NCI-H748 treated with DMSO at 0.1 percent for 48 hours (cell line): ENCODE data around the gene GPM6B.

Source experiments
- DNase-seq: peaks from one replicate; lab custom pipeline; 2025; lab: John Stamatoyannopoulos, UW

Gene GPM6B, protein sequence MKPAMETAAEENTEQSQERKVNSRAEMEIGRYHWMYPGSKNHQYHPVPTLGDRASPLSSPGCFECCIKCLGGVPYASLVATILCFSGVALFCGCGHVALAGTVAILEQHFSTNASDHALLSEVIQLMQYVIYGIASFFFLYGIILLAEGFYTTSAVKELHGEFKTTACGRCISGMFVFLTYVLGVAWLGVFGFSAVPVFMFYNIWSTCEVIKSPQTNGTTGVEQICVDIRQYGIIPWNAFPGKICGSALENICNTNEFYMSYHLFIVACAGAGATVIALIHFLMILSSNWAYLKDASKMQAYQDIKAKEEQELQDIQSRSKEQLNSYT

DNA sequence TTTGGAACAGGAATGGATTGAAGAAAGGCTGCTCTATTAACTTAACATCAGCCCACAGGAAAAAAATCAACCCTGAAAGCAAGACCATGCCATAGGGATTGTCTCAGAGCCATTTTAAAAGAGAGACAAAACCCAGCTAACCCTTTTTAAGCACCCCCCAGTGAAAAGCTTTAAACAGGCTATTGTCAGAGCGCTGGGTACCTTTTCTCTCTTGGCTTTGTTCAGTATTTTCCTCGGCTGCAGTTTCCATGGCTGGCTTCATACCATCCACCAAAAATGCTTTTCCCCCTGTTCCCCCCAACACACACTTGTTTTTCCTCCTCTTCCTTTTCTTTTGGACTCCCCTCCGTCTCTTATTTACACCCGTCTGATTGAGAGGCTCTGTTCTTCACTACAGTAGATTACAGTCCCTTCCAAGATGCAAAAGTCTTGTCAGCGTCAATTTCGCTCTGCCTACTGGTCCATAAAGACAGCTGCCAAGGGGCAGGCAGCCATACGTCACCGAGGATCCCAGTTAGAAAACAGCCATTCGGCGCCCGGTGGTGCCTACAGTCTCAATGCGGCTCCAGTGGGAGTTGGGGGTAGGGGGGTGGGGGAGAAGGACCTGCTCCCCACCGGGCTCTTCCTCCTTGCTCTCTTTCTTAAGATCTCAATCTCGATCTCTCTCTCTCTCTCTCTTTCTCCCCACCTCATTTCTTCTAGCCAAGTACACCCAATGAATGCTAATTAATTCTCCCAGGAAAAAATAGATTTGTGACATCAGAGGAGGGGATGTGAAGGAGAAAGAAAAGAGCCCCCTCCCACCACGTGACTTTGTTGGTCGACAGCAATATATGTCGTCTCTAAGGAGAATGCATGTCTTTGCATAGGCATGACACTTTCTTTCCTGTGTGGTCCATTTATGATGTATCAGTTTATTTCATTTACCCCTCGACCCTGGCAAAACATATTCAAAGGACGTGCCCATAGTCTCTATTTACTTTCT lies at the start of gene GPM6B:
Gene GPM6B, minus strand, starts transcription at position 451 of the 985 bp plus-strand sequence. Its CDS starts 189 bp downstream, at position 262.
- DNase-seq, result no peak

DNA sequence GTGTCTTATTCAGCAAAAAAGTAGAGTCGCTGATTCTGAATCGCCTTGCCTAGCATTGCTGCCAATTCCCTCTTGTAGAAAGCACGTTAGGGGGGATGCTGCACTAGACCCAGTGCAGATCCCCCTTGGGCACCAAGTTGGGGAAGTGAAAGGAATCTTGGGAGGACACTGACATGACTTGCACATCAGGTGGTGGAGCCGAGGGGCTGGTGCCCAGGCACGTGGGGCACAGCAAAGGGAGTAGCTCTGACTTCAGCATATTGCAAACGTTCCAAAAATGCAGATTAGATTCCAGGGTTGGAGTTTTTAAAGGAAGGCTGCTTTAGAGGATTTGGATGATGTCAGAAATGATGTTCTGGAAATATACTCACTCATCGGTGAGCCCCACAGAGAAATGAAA lies 47.4 kb upstream of the GPM6B start:
- no peak for DNase-seq

DNA sequence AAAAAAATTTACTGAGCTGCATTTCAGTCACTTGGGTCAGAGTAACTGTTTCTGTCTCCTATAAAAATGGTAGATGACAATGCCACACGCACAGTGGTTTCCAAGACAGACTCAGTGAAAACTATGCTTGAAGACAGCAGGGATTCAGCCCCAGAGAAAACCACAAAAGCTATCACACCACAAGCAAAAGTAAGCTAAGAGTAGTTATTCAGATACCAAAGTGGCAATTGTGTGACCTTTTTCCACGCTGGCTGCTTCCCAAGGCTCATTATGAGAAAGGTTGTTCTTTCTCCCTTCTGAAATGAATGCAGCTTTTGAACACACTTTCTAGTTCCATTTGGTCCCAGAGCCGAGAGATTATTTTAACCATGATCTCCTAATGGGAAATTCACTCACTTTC lies 46.4 kb upstream of the GPM6B start:
- no peak for DNase-seq

DNA sequence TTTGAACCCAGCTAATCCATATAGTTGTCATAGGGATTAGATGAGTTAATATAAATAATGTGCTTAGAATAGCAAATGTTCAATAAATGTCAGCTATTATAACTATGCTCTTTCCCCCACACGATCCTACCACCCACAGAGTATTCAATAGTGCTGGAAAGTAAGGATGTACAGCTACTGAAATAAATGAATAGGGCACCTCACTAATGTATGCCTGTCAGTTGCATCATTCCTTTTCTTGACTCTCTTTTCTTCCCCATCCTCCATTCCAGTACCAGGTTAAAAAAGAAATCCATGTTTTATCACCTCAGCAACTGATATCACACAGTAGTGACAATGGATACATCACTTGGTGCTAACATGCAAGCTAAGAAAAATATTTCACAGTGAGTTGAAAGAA lies 42.8 kb upstream of the GPM6B start:
- no peak for DNase-seq

DNA sequence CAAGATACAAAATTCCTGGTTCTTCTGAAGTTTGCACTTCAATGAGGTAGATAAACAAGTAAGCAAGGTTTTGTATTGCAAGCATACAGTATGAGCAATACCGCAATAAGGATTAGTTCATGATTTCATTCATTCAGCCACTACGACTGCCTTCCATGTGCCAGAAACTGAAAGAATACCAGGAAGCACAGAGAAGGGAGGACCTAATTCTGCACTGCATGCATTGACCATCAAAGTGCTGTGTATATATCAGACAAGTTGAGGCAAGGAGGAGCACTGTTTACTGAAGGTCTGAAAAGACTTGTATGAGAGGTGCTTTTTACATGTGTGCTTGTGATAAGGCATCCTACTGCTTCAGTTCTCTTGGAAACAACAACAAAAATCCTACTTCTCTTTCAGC lies 40.9 kb upstream of the GPM6B start:
- DNase-seq, result no peak

DNA sequence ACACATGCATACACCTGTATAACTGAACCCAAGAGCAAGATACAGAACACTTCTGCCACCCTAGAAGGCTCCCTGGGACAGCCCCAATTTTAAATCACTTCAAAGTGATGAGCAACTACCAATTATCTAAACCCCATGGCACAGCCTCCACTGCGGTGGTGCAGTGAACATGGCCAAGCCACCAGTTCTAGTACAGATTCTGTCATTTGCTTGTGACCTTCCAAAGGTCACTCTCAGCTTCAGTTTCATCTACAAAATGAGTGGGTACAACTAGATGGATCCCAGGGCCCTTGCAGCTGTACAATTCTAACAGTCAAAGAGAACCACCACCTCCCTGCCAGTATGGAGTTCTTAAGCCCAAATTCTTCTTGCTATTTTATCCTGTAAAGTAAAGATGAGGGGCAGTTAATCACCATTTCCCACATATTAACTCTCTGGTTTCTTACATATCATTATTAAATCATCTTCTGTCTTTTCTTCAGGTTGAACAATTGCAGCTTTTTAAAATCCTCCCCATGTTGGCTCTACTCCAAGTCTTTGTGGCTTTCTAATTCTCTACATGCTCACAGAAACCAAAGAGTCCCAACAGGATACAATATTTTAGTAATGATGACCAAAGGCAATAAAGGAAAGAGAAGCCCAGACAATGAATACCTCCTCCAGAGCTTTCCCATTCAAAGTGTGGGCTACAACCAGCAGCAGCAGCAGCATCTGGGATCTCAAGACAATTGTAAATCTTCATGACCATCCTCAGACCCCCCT lies 39.0 kb upstream of the GPM6B start:
- DNase-seq, result no peak

DNA sequence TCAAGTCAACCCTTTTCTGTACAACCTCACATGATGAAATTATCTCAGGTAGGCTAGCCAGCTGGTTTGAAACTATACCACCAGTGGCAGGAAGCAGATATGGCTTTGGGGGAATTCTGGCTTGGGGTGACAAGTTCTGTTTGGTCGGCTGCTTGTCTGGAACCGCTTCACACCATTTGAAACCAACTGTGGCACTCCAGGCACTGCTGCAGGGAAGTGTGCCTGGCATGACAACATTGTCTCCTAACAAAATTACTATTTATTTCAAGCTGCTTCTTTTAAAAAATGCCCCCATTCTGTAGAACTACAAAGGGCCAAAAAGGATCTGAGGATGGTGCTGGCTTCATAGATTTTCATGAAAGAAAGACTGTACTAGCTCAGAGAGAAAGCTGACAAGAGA lies 37.1 kb upstream of the GPM6B start:
- no peak for DNase-seq

DNA sequence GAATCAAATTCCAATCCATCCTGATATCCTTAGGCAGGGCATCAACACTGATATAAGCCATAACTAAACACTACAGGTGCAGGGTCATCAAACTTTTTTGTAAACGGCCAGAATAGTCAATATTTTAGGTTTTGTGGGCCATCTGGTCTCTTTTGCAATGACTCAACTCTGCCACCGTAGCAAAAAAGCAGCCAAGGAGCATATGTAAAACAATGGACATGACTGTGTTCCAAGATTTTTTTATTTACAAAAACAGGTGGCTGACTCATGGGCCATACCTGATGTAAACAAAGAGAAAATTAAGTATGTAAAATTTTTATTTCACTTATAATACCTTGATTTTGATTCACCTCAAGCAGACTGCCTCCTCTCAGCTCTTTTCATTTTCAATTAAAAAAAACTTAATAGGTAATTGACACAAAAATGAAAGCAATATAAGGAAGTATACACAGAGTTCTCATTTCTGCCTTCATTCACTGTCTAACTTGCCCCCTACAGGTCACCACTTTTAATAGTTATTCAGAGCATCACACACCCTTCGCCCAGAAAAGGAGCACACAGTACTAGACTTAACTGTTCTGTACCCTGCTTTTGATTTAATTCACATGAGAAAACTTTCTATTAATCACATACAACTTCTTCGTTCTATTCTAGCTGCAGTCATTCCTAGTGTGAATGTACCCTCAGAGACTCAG lies 35.3 kb upstream of the GPM6B start:
- no peak for DNase-seq

DNA sequence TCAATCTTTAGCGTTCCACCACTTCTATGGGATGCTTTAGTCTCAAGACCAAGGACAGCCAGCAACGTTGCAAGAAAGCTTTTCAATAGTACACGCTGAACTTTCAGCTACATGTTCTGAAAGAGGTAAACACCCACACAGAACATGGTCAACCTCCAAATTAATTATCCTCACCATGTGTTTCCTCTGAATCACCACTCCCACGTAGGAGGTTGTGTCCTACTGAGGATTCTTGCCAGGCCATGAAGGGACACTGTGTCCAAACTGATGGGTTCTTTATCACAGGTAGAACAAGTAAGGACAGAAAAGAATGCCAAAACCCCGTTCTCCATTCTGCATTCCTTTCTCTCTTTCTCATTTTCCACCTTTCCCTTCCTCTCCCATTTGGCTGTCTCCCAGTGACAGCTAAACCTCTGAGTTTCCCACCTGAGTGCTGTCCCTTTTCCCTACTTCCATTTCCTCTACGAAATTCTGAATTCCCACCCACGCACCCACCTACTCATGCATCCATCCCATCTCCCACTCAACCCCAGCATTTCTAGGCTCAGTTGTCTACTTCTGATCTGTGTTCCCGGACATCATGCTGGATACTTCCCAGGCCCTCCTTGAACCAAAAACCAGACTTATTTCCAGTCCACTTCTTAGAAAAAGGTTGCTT lies 29.0 kb upstream of the GPM6B start:
- no peak for DNase-seq

DNA sequence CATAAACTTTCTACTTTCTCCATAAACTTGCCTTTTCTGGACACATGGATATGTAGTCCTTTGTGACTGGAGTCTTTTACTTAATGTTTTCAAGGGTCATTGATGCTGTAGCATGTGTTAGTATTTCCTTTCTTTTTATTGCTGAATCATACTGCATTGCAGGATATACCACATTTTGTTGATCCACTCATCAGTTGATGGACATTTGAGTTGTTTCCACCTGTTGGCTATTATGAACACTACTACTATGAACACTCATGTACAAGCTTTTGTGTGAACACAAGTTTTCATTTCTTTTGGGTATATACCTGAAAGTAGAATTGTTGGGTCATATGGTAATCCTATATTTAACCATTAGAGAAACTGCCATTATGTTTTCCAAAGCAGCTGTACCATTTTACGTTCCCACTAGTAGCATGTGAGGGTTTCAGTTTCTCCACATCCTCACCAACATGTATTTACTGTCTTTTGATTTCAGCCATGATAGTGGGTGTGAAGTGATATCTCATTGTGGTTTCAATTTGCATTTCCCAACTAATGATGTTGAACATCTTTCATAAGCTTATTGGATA lies 26.3 kb upstream of the GPM6B start:
- no peak for DNase-seq

DNA sequence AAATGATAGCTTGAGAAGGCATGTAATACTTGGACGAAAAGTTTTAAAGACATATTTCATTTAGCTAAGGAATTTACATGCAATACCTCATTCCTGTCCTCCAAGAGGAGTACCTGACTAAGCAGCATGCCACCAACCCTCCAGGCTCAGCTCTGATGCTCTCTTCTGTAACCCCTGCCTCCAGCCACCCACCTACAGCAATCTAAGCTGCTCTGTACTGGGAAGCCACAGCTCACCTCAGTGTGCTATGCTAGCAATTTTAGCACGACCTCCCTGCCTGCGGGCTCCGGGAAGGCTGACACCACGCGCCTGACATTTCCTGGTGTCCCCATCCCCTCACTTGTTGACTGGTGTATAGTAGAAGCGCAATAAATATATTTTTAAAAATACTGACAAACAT lies 23.2 kb upstream of the GPM6B start:
- no peak for DNase-seq

DNA sequence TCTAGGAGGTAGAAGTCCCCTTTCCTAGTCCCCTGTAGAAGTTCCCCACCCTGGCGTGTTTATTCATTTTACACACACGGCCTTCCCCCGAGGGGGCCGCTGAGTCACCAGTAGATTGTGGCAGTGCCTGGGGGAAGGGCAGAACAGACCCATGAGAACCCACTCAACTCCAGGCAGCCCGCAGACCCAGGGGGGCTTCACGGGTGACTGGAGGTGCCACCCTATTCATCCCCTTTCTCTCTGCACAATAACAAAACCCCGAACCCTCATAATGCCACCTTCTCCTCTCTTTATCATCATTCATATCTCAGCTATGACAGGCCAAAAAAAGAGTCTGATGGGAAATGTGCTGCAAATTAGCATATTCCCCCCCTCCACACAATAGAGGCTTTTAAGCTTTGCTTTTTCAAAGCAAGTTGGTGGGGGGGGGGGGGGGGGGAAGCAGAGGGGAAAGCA lies 20.4 kb upstream of the GPM6B start:
- DNase-seq, result no peak

DNA sequence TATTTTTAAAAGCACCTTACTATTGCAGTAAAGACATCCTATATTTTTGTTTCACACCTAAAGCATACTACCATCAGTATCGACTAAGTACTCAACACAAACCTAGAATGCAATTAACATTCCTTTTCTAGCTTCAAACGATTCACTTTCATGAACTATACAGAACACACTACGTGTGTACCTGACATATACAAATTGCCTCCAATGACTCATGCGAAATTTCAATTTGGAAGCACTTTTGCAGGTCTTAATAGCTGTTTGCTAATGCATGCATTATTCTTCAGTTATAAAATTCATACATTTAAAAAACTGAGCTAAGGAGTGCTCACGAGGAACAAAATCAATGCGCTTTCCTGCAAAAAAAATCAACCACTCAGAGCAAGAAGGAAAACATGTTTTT lies 19.7 kb upstream of the GPM6B start:
- DNase-seq, result no peak

DNA sequence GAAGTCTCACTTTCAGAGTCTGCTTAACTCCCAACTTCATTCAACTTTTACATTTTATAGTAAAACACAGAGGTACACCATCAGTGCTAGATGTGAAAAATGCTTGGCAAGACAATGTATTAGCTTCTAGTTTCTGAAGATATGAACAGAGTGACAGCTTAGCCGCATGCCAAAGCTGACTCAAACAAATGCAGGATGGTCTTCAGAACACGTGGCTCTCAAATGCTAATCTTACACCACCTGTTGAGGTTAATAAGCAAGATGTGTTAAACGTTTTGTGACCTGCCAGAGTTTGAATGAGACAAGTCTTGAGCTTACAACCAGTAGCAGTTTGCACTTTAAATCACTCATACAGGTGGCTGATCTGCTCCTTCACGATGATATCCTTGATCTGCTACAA lies 18.9 kb upstream of the GPM6B start:
- no peak for DNase-seq

DNA sequence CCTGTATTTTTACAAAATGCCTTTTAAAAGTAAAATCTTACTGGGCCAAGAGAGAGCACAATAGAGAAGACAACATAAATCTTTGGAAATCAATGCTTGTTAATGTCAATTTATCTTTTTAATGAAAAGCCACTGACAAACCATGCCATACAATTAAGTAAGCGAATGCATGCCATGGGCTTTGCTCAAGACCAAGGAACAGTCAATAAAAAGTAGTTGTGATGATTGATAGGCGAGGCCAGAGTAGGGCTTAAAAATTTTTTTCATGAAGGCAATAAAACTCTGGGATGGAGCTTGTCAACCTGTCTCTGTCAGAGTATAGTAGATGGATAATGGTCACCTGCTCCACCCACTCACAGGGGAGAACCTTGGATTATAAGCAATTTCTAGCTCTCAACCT lies 17.5 kb upstream of the GPM6B start:
- no peak for DNase-seq

DNA sequence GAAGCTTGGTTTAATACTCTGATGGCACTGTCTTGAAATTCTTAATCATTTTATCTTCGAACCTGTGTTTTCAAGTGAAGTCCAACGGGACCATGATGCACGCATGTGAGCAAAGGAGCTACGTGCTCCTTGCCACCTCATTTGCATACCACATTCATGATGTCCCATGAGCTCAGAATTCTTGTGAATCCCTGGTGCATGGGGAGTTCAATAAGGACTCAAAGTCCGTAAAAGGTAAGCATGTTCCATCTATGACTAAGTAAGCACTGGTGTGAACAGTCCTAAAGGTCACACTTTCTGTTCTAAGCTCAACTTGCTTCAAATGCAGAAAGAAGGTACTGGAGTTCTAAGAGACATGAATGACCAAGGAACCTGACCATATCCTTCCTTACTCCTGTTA lies 13.1 kb upstream of the GPM6B start:
- DNase-seq, result no peak

DNA sequence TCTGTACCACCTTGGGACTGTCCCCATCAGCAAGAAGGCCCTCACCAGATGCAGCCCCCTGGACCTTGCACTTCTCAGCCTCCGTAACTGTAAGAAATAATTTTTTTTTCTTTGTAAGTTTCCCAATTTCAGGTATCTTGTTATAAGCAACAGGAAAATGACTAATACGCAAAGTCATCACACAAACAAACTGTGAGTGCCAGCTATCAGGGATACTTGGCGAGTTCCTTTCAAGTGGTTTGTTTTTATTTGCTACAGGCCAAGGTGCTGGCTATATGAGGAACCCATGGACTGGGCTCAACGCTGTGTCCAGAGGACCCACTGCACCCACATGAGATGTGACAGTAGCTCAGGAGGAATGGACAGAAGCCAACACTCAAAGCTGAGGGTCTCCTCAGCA lies 11.5 kb upstream of the GPM6B start:
- DNase-seq, result no peak

DNA sequence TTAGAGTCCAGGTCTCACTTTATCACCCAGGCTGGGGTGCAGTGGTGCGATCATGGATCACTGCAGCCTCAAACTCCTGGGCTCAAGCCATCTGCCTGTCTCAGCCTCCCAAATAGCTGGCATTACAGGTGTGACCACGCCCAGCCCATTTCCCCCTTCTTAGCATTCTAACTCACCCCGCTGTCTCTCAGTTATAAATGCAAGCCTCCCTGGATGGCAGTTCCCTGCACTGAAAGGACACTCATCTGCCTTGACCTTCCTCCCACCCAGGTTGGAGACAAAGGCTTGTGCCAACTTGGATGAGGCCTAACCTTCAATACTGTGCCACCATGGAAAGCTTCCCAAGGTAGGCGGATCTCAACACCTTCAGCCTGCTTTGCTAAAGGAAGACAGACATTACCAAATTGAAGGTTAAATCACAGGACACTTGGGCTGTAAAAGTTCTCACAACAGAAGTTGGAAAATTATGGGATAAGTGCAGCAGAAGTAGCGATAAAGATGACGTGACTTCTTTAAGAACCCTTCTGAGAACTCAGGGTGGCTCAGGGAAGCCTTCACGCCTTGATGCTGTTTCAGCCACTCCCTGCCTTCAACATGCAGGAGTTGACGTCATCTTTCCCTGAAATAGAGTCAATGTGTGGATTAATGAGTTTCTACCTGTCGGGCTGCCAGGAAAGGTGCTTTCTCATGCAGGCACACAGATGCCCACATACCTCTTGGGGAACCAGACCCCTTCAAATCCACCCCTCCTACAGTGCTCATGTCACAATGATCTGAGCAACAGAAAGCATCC lies 10.6 kb upstream of the GPM6B start:
- DNase-seq, result no peak

DNA sequence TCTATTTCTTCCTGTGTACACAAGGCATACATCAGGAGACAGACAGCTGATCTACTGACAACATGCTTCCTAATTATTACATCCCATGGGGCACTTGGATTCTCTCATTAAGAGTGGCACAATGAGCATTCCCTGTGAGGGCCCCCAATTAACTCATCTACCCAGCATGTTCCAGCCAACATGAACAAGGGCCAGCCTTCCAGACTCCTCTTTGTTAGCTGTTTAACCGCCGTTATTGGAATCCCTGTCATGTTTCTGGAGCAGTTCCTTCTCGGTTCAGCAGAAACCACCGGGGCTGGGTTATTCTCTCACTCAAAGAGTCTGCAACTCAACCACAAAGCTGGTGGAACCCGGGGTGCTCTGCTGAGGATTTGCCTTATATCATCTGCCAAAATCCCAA lies 9.9 kb upstream of the GPM6B start:
- no peak for DNase-seq

DNA sequence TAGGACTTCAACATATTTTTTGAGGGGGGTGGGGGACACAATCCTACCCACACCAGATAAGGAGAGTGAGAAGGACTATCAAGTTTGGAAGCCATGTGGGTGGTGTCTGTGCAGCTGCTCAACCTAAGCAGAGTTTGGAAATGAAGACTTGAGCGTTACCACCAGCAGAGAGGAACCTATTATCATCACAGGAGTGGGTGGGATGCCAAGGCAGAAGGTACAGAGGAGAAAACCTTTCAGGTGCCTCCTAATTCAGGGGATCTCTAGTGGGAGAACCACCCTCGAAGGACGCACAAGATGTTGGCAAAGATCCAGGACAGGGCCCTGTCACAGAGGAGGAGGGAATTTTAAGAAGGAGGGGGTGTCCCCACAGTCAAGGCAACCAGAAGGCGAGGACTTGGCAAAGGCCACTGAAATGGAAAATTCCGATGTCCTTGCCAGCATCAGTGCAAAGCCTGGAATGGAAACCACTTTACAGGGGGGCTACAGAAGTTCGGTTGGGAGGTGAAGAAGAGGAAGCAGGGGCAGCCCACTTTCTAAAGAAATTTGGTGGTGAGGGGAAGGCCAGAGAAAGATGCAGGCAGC lies 8.4 kb upstream of the GPM6B start:
- no peak for DNase-seq
